Measurements from ENCODE around the gene ACTL7B. TPM values are rescaled to one million over a fixed set of nuclear protein-coding genes. Genes with fewer than 3 reads are reported as not detected.
"Not testable (repeated sequence)": the region's sequence is repeated elsewhere in the genome, so short reads cannot be mapped to it uniquely, and the experiment has no call there.

ACTL7B gene
- total RNA-seq, 1 donor from 2014 or later = not detected

DNA sequence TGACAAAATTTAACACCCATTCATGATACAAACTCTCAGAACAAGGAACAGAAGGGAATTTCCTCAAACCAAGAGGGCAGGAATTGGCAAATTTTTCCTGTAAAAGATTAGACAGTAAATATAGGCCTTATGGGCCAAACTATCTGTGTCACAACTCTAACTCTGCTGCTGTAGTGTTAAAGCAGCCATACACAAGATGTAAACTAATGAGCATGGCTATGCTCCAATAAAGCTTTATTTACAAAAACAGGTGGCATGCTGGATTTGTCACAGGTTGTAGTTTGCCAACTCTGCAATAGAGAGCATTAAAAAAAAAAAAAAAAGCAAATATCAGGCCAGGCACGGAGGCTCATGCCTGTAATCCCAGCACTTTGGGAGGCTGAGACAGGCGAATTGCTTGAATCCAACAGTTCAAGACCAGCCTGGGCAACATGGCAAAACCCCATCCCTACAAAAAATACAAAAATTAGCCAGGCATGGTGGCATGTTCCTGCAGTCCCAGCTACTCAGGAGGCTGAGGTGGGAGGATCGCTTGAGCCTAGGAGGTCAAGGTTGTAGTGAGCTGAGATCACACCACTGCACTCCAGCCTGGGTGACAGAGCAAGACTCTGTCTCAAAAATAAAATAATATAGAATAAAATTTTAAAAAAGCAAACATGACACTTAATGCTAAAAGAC, 30.9 kb upstream of the ACTL7B start:
- not testable (repeated sequence) for H3K27me3 ChIP-seq (ENCODE audit: control insufficient read depth in 3 of 3, insufficient read depth in 3 of 3, low read length in 3 of 3); H3K9me3 ChIP-seq (ENCODE audit: control insufficient read depth in 3 of 3, low read length in 3 of 3); H3K27ac ChIP-seq (ENCODE audit: low read depth, low read length); H3K9ac ChIP-seq (ENCODE audit: low read depth in 1 of 3, low read length in 3 of 3); H3K4me1 ChIP-seq (ENCODE audit: control insufficient read depth in 3 of 3, insufficient read depth in 3 of 3, low read length in 3 of 3); H3K4me3 ChIP-seq (ENCODE audit: low read length in 3 of 3)
- H3K36me3 ChIP-seq (ENCODE audit: control insufficient read depth in 3 of 3, insufficient read depth in 3 of 3, low read length in 3 of 3) = peaks cover 20 to 52% (median 43%) of the 10 kb centered on the region in 3 donors

DNA sequence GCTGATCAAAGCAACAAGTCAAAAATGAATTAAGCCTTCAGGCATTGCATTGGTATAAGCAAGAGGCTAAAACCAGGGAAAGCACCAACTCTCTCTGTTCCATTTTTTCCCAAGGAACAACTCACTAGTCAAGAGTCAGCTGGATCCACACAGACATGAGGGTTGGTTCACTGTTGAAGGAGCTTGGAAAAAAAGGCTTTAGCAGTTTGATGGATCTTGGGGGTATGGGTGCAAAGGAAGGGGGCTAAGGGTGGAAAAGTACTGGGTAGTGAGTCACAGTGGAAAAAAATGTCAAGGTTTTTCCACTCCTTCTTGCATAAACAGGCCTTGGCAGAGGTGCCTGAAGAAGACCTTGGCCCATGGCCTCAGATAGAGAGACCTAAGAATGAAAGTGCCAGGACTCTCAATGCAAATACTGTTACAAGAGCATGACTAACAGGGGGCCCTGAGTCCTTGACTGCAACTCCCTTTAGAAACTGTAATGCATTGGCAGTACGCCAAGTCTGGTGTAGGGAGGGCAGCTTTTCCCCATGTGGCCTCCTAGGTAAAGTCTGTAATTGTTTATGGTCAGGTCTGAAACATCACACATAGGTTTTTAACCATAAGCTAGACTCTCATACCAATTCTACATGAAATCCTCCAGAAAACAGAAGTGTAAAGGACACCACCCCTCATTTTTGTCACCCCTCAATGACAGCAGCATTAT, 30.0 kb upstream of the ACTL7B start:
- H3K4me1 ChIP-seq (ENCODE audit: control insufficient read depth in 3 of 3, insufficient read depth in 3 of 3, low read length in 3 of 3) = no peaks in the 10 kb centered on the region
- H3K4me3 ChIP-seq (ENCODE audit: low read length in 3 of 3) = no peak overlapping the region
- H3K36me3 ChIP-seq (ENCODE audit: control insufficient read depth in 3 of 3, insufficient read depth in 3 of 3, low read length in 3 of 3) = peaks cover 13 to 48% (median 38%) of the 10 kb centered on the region in 3 donors
- no peak overlapping the region for H3K27ac ChIP-seq (ENCODE audit: low read depth, low read length)
- no peaks in the 10 kb centered on the region for H3K27me3 ChIP-seq (ENCODE audit: control insufficient read depth in 3 of 3, insufficient read depth in 3 of 3, low read length in 3 of 3)
- H3K9me3 ChIP-seq (ENCODE audit: control insufficient read depth in 3 of 3, low read length in 3 of 3) = no peaks in the 10 kb centered on the region
- H3K9ac ChIP-seq (ENCODE audit: low read depth in 1 of 3, low read length in 3 of 3) = no peak overlapping the region

DNA sequence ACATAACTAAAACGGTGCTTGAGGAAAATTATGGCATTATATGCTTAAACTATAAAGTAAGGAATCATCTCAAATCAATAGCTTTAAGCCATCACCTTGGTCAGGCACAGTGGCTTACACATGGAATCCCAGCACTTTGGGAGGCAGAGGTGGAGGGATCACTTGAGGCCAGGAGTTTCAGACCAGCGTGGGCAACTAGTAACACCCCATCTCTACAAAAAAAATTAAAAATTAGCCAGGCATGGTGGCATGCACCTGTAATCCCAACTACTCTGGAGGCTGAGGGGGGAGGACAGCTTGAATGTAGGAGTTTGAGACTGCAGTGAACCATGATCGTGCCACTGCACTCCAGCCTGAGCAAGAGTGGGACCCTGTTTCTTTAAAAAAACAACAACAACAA, 28.9 kb upstream of the ACTL7B start:
- Histone ChIP-seq H3K9me3 (ENCODE audit: control insufficient read depth in 3 of 3, low read length in 3 of 3) (no peaks in the 10 kb centered on the region), H3K36me3 (ENCODE audit: control insufficient read depth in 3 of 3, insufficient read depth in 3 of 3, low read length in 3 of 3) (peaks cover 13 to 42% (median 38%) of the 10 kb centered on the region in 3 donors), H3K4me3 (ENCODE audit: low read length in 3 of 3) (no peak overlapping the region), H3K4me1 (ENCODE audit: control insufficient read depth in 3 of 3, insufficient read depth in 3 of 3, low read length in 3 of 3) (no peaks in the 10 kb centered on the region), H3K9ac (ENCODE audit: low read depth in 1 of 3, low read length in 3 of 3) (no peak overlapping the region), H3K27me3 (ENCODE audit: control insufficient read depth in 3 of 3, insufficient read depth in 3 of 3, low read length in 3 of 3) (no peaks in the 10 kb centered on the region), H3K27ac (ENCODE audit: low read depth, low read length) (no peak overlapping the region)

DNA sequence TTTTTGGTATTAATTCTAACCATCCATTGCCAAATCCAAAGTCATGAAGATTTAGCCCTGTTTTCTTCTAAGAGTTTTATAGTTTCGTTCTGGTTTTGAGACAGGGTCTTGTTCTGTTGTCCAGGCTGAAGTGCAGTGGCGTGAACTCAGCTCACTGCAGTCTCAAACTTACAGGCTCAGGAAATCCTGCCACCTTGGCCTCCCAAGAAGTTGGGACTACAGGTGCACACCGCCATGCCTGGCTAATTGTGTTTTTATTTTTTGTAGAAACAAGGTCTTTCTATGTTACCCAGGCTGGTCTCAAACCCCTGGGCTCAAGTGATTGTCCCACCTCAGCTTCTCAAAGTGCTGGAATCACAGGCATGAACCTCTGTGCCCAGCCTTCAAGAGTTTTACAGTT, 27.3 kb upstream of the ACTL7B start:
- Histone ChIP-seq H3K9ac (ENCODE audit: low read depth in 1 of 3, low read length in 3 of 3) (no peak overlapping the region), H3K36me3 (ENCODE audit: control insufficient read depth in 3 of 3, insufficient read depth in 3 of 3, low read length in 3 of 3) (peaks cover 29 to 45% (median 40%) of the 10 kb centered on the region in 3 donors), H3K9me3 (ENCODE audit: control insufficient read depth in 3 of 3, low read length in 3 of 3) (no peaks in the 10 kb centered on the region), H3K4me1 (ENCODE audit: control insufficient read depth in 3 of 3, insufficient read depth in 3 of 3, low read length in 3 of 3) (no peaks in the 10 kb centered on the region), H3K27me3 (ENCODE audit: control insufficient read depth in 3 of 3, insufficient read depth in 3 of 3, low read length in 3 of 3) (no peaks in the 10 kb centered on the region), H3K27ac (ENCODE audit: low read depth, low read length) (no peak overlapping the region), H3K4me3 (ENCODE audit: low read length in 3 of 3) (no peak overlapping the region)

DNA sequence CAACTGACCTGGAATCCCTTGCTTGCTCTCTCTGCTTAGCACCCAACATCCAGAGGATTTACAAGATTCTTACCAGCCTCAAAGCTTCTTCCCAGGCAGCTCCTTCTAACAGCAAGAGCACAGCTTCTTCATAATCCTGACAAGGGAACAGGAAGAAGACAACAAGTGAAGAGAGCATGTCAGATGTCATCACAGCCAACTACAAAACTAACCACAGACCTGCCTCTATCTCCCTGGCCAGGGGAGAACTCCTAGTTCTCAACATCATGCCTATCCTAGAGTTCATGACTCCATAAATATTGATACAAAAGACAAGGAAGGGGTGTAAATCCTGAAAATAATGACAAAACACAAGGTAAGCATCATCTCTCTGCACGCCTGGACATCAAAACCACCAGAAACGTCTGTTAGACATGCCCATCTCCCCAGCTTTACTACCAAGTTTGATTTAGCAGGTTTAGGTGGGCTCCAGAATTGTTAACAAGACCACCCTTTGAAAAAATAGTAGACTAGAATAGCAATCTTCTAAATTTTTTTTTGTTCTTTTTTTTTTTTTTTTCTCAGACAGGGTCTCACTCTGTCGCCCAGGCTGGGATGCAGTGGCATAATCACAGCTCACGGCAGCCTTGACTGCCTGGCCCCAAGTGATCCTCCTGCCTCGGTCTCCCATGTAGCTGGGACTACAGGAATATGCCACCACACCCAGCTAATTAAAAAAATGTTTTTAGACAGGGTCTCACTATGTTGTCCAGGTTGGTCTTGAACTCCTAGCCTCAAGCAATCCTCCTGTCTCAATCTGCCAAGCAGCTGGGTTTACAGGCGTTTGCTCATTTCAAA, 26.5 kb upstream of the ACTL7B start:
- no peaks in the 10 kb centered on the region for H3K27me3 ChIP-seq (ENCODE audit: control insufficient read depth in 3 of 3, insufficient read depth in 3 of 3, low read length in 3 of 3)
- H3K36me3 ChIP-seq (ENCODE audit: control insufficient read depth in 3 of 3, insufficient read depth in 3 of 3, low read length in 3 of 3) = peaks cover 30 to 44% (median 43%) of the 10 kb centered on the region in 3 donors
- no peak overlapping the region for H3K4me3 ChIP-seq (ENCODE audit: low read length in 3 of 3)
- no peak overlapping the region for H3K9ac ChIP-seq (ENCODE audit: low read depth in 1 of 3, low read length in 3 of 3)
- no peaks in the 10 kb centered on the region for H3K4me1 ChIP-seq (ENCODE audit: control insufficient read depth in 3 of 3, insufficient read depth in 3 of 3, low read length in 3 of 3)
- H3K27ac ChIP-seq (ENCODE audit: low read depth, low read length) = no peak overlapping the region
- no peaks in the 10 kb centered on the region for H3K9me3 ChIP-seq (ENCODE audit: control insufficient read depth in 3 of 3, low read length in 3 of 3)

DNA sequence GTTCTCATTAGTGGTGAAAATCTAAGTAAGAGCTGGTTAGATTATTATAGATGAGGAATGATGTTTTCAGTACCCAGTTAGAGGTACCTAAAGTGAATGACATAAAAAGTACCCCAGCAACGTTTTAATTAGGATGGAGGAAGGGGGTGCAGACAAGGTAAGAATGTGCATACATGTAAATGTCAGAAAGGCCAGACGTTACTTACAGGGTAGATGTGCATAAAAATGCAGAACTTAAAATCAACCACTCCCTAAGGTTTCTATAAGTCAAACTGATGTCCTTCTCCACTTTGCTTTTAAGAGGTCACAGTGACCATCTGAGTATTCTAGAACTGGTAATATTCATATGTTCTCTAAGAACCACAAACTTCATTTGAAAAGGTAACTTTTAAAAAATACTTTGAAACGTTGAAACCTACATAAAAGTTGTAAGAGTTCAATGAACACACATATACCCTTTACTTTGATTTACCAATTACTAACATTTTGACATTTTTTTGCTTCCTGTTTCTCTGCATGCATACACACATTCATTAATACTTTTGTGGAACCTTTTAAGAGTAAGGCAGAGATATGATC, 25.0 kb upstream of the ACTL7B start:
- Histone ChIP-seq H3K4me3 (ENCODE audit: low read length in 3 of 3) (no peak overlapping the region), H3K9ac (ENCODE audit: low read depth in 1 of 3, low read length in 3 of 3) (no peak overlapping the region), H3K9me3 (ENCODE audit: control insufficient read depth in 3 of 3, low read length in 3 of 3) (no peaks in the 10 kb centered on the region), H3K36me3 (ENCODE audit: control insufficient read depth in 3 of 3, insufficient read depth in 3 of 3, low read length in 3 of 3) (peaks cover 32 to 49% (median 45%) of the 10 kb centered on the region in 3 donors), H3K4me1 (ENCODE audit: control insufficient read depth in 3 of 3, insufficient read depth in 3 of 3, low read length in 3 of 3) (no peaks in the 10 kb centered on the region), H3K27ac (ENCODE audit: low read depth, low read length) (no peak overlapping the region), H3K27me3 (ENCODE audit: control insufficient read depth in 3 of 3, insufficient read depth in 3 of 3, low read length in 3 of 3) (no peaks in the 10 kb centered on the region)

DNA sequence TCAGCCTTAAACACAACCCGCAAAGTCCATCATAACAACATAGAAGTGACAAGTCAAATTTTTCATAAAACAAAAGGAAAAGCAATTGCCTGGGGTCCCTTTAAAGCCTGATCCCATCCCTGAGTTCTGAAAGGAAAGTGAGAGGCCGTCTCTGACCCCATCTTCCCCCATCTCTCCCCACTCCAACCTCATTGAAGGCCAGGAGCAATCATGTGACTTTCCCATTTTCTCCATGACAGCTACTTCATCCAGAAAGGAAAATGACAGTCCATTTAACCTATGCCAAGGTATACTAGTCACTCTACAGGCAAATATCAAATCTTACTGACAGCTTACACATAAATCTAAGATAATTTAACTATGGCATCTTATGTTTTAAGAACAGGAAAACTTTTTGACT, 21.7 kb upstream of the ACTL7B start:
- H3K9ac ChIP-seq (ENCODE audit: low read depth in 1 of 3, low read length in 3 of 3) = no peak overlapping the region
- no peaks in the 10 kb centered on the region for H3K9me3 ChIP-seq (ENCODE audit: control insufficient read depth in 3 of 3, low read length in 3 of 3)
- H3K27ac ChIP-seq (ENCODE audit: low read depth, low read length) = no peak overlapping the region
- H3K4me3 ChIP-seq (ENCODE audit: low read length in 3 of 3) = no peak overlapping the region
- no peaks in the 10 kb centered on the region for H3K27me3 ChIP-seq (ENCODE audit: control insufficient read depth in 3 of 3, insufficient read depth in 3 of 3, low read length in 3 of 3)
- H3K36me3 ChIP-seq (ENCODE audit: control insufficient read depth in 3 of 3, insufficient read depth in 3 of 3, low read length in 3 of 3) = peaks cover 40 to 64% (median 57%) of the 10 kb centered on the region in 3 donors
- no peaks in the 10 kb centered on the region for H3K4me1 ChIP-seq (ENCODE audit: control insufficient read depth in 3 of 3, insufficient read depth in 3 of 3, low read length in 3 of 3)

DNA sequence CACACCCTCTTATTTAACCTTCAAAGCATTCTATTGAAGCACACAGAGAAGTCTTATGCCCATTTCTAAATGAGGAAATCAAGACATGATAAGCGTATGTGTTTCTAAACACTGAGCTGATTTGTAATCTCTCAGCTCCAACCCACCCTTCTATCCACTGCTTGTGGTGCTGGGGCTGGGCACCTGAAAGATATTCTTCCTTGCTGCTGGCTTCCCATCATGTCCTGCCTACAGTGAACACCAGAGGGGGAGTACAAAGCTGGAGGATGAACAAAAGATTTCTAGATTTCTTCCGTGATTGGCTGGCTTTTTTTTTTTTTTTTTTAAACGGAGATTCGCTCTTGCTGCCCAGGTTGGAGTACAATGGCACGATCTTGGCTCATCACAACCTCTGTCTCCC, 20.6 kb upstream of the ACTL7B start:
- H3K27ac ChIP-seq (ENCODE audit: low read depth, low read length) = no peak overlapping the region
- peaks cover 36 to 63% (median 60%) of the 10 kb centered on the region in 3 donors for H3K36me3 ChIP-seq (ENCODE audit: control insufficient read depth in 3 of 3, insufficient read depth in 3 of 3, low read length in 3 of 3)
- no peaks in the 10 kb centered on the region for H3K9me3 ChIP-seq (ENCODE audit: control insufficient read depth in 3 of 3, low read length in 3 of 3)
- H3K9ac ChIP-seq (ENCODE audit: low read depth in 1 of 3, low read length in 3 of 3) = no peak overlapping the region
- H3K4me3 ChIP-seq (ENCODE audit: low read length in 3 of 3) = no peak overlapping the region
- H3K27me3 ChIP-seq (ENCODE audit: control insufficient read depth in 3 of 3, insufficient read depth in 3 of 3, low read length in 3 of 3) = no peaks in the 10 kb centered on the region
- H3K4me1 ChIP-seq (ENCODE audit: control insufficient read depth in 3 of 3, insufficient read depth in 3 of 3, low read length in 3 of 3) = no peaks in the 10 kb centered on the region

DNA sequence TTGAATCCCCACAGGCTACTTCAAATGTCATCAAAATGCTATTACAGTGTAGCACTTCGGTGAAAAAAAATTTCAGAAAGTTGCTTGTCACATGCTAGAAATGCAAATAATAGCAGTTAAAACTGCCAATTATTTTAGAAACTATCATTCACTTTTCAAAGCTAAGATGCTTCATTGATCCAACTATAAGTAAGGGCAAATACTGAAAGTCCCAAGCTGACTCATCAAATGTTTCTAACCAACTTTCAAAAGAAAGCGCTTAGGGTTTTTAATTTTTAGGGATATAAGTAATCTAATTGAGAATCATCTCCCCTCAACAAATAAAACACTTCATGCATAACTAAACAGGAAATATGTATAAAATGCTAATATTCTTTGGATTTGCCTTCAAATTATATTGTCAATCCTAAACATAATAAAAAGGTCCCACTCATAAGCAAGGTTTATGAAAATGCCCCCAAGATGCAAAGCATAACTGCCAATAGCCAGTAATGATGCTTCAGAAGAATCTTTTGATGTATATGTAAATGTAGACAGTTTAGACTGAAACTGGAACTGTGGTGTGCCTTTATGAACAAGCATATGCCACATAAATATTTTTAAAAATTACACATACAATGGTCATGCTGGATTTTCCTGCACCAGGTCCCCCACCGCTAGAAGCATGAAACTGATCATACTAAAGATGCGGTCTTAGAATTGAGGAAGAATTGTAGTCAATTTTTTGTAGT, 18.4 kb upstream of the ACTL7B start:
- Histone ChIP-seq H3K27ac (ENCODE audit: low read depth, low read length) (no peak overlapping the region), H3K27me3 (ENCODE audit: control insufficient read depth in 3 of 3, insufficient read depth in 3 of 3, low read length in 3 of 3) (no peaks in the 10 kb centered on the region), H3K4me3 (ENCODE audit: low read length in 3 of 3) (no peak overlapping the region), H3K36me3 (ENCODE audit: control insufficient read depth in 3 of 3, insufficient read depth in 3 of 3, low read length in 3 of 3) (peaks cover 29 to 56% (median 53%) of the 10 kb centered on the region in 3 donors), H3K9me3 (ENCODE audit: control insufficient read depth in 3 of 3, low read length in 3 of 3) (no peaks in the 10 kb centered on the region), H3K9ac (ENCODE audit: low read depth in 1 of 3, low read length in 3 of 3) (no peak overlapping the region), H3K4me1 (ENCODE audit: control insufficient read depth in 3 of 3, insufficient read depth in 3 of 3, low read length in 3 of 3) (no peaks in the 10 kb centered on the region)
